GM21717 (cell line): ENCODE measurements around the gene NEK10.

Experiments used
- ATAC-seq: cut with Tn5 transposase; IDR thresholded peaks from one replicate; pipeline ENCODE4 v1.9.1; 2021; ENCODE audit warnings: mild to moderate bottlenecking, moderate library complexity; ENCODE audit not compliant: unreplicated experiment

The NEK10 gene

DNA sequence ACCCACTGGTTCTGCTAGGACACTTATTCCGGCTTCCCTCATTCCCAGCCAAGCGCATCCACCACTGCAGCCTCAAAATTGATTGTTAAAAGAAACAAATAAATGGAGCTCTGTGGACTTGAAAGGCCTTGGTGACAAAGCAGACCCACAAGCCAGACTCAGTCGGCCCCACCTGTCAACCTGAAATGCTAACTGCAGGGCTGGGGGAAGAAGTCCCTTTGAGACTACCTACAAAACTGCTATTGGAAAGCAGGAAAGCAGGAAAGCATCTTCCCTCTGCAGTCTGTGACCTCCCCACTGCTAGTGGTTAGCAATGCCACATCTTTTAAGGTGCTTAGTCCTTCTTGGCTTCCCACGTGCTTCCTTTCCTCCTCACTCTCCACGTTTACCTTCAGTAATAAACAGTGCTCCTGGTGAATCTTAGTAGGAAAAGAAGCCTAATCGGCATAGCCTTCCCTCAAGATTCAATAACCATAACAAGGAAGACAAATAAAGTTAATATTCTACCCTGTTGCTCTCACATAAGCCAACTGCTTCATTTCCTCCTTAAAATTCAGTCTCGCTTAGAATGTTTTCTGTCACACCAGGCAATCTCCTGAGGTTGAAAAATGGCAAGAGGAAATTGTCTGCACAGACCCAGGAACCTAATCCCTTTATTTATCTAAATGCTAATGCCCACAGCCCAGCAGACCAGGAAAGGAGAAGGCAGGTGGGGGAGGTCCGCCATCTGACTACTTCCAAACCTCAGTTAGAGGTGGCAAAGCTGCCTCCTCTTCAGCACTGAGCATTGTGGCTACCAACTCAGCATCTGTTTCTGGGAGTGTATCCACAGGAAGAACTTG, 296.2 kb downstream of the NEK10 start:
- no peak for ATAC-seq

DNA sequence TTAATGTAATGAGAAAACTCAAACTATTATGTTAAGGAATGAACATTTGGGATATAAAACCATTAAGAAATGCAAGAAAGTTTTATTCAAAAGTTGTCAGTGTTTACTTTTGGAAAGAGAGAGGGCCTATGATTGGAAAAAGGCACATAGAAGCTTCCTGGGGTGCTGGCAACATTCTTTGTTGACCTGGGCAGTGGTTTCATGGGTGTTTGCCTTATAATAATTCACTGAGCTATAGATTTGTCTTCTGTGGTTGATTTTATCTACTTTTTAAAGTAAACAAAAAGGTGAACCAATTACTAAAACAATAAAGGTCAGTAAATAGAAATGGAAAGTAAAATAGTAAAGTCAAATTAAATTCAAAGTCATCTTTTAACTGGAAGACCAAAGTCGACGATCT, 308.8 kb downstream of the NEK10 start:
- ATAC-seq: no peak
